Stimulated activated CD4-positive, alpha-beta T cell treated with anti-CD3 and anti-CD28 coated beads, Interleukin-2, amount 100 ng/mL, for 4 hours (primary cell): ENCODE measurements around the gene PAWR.
"Not testable (repeated sequence)": the region's sequence is repeated elsewhere in the genome, so short reads cannot be mapped to it uniquely, and the experiment has no call there.

ENCODE experiments used
- DNase-seq: peaks from one replicate; pipeline ENCODE4 v3.0.0-alpha.2; 2020; ENCODE audit warnings: low read depth

Gene PAWR

GRCh38 chr12:79590751-79591150 lies 100.0 kb downstream of the PAWR start:
- no peak for DNase-seq

GRCh38 chr12:79587368-79587767 lies 103.4 kb downstream of the PAWR start:
- no peak for DNase-seq

- DNase-seq, result no peak
Observed at GRCh38 chr12:79585147-79585546, 105.6 kb downstream of the PAWR start.

GRCh38 chr12:79573820-79574219 lies 116.9 kb downstream of the PAWR start:
- DNase-seq, result no peak

- DNase-seq, result no peak
Observed at GRCh38 chr12:79569679-79570078, 121.1 kb downstream of the PAWR start.

GRCh38 chr12:79567175-79567563 lies 123.6 kb downstream of the PAWR start:
- DNase-seq, result no peak

- DNase-seq, result no peak
Observed at GRCh38 chr12:79566452-79567174, 124.2 kb downstream of the PAWR start.

- not testable (repeated sequence) for DNase-seq
Observed at GRCh38 chr12:79564727-79565350, 125.9 kb downstream of the PAWR start.

GRCh38 chr12:79563021-79563740 lies 127.6 kb downstream of the PAWR start:
- DNase-seq, result no peak

GRCh38 chr12:79561401-79562132 lies 129.2 kb downstream of the PAWR start:
- DNase-seq, result no peak

- DNase-seq, result no peak
Observed at GRCh38 chr12:79560225-79560889, 130.4 kb downstream of the PAWR start.

- DNase-seq, result no peak
Observed at GRCh38 chr12:79559591-79559990, 131.2 kb downstream of the PAWR start.

GRCh38 chr12:79558924-79559469 lies 131.8 kb downstream of the PAWR start:
- no peak for DNase-seq

GRCh38 chr12:79557690-79558315 lies 133.0 kb downstream of the PAWR start:
- no peak for DNase-seq

GRCh38 chr12:79555028-79555925 lies 135.5 kb downstream of the PAWR start:
- DNase-seq, result no peak

- DNase-seq, result no peak
Observed at GRCh38 chr12:79553863-79554574, 136.7 kb downstream of the PAWR start.

- no peak for DNase-seq
Observed at GRCh38 chr12:79552192-79552591, 138.6 kb downstream of the PAWR start.

GRCh38 chr12:79549531-79550271 lies 141.1 kb downstream of the PAWR start:
- no peak for DNase-seq

GRCh38 chr12:79548610-79548924 lies 142.2 kb downstream of the PAWR start:
- DNase-seq, result no peak
